Measurements from ENCODE around the gene GSE1. TPM values are rescaled to one million over a fixed set of nuclear protein-coding genes. Genes with fewer than 3 reads are reported as not detected.
A peak's percentile ranks its signal among the peaks of the same experiment; 100 is the strongest.

The GSE1 gene
- total RNA-seq, 1 experiment from 2014 or later, result 38.4 TPM

- TF ChIP-seq EZH2phosphoT487 (IDR thresholded peaks at IDR 0.05; ENCODE audit: borderline replicate concordance, low read length) (no peak), EZH2 (IDR thresholded peaks at IDR 0.05; ENCODE audit: low read length, unreplicated experiment) (no peak)
- TF ChIP-seq, protein P1, sequence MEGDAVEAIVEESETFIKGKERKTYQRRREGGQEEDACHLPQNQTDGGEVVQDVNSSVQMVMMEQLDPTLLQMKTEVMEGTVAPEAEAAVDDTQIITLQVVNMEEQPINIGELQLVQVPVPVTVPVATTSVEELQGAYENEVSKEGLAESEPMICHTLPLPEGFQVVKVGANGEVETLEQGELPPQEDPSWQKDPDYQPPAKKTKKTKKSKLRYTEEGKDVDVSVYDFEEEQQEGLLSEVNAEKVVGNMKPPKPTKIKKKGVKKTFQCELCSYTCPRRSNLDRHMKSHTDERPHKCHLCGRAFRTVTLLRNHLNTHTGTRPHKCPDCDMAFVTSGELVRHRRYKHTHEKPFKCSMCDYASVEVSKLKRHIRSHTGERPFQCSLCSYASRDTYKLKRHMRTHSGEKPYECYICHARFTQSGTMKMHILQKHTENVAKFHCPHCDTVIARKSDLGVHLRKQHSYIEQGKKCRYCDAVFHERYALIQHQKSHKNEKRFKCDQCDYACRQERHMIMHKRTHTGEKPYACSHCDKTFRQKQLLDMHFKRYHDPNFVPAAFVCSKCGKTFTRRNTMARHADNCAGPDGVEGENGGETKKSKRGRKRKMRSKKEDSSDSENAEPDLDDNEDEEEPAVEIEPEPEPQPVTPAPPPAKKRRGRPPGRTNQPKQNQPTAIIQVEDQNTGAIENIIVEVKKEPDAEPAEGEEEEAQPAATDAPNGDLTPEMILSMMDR (conservative IDR thresholded peaks at IDR 0.05; ENCODE audit: low read depth, low read length), result peak; percentile 36; the same call in 1 of the 2 replicates
- Histone ChIP-seq H3K27me3 (ENCODE audit: low read length) (no peaks in the 10 kb centered on the region), H3K4me3 (ENCODE audit: low read length) (no peak overlapping the region), H3K9me2 (replicated peaks; ENCODE audit: low read length) (no peaks in the 10 kb centered on the region), H2AFZ (ENCODE audit: low read length) (no peak overlapping the region), H3K9ac (ENCODE audit: low read length) (no peak overlapping the region), H3F3A (ENCODE audit: low read length, unreplicated experiment) (no peaks in the 10 kb centered on the region), H3K27ac (ENCODE audit: low read length) (no peak overlapping the region), H3K4me1 (ENCODE audit: insufficient read depth, low read length) (no peaks in the 10 kb centered on the region), H3K36me3 (ENCODE audit: low read depth, low read length) (peaks cover 9% of the 10 kb centered on the region; the same call in 1 of the 2 replicates), H3K4me2 (ENCODE audit: low read length) (no peak overlapping the region), H4K20me1 (ENCODE audit: low read length) (no peaks in the 10 kb centered on the region; the same call in 1 of the 2 replicates), H3K9me3 (ENCODE audit: low read length) (no peaks in the 10 kb centered on the region), H3K79me2 (ENCODE audit: low read length) (peaks cover 84% of the 10 kb centered on the region)
- ATAC-seq (no peak), DNase-seq (no peak)
- intact Hi-C loops (cut with micrococcal nuclease), result no loop called here
- POLR2A ChIA-PET (ENCODE audit: unreplicated experiment), result no interaction called here
- no TSS peak for BruUV-seq (replicated peaks)
- CTCF ChIA-PET, result no interaction called here
Measured at GRCh38 chr16:85631802-85632393, 18.8 kb downstream of the GSE1 start.

- Histone ChIP-seq H3F3A (ENCODE audit: low read length, unreplicated experiment) (no peaks in the 10 kb centered on the region), H3K27ac (ENCODE audit: low read length) (no peak overlapping the region), H3K36me3 (ENCODE audit: low read depth, low read length) (peaks cover 9% of the 10 kb centered on the region; the same call in 1 of the 2 replicates), H3K9me3 (ENCODE audit: low read length) (no peaks in the 10 kb centered on the region), H3K9ac (ENCODE audit: low read length) (no peak overlapping the region), H4K20me1 (ENCODE audit: low read length) (no peaks in the 10 kb centered on the region; the same call in 1 of the 2 replicates), H3K27me3 (ENCODE audit: low read length) (no peaks in the 10 kb centered on the region), H3K79me2 (ENCODE audit: low read length) (peaks cover 75% of the 10 kb centered on the region), H2AFZ (ENCODE audit: low read length) (no peak overlapping the region), H3K4me3 (ENCODE audit: low read length) (no peak overlapping the region), H3K9me2 (replicated peaks; ENCODE audit: low read length) (no peaks in the 10 kb centered on the region), H3K4me2 (ENCODE audit: low read length) (no peak overlapping the region), H3K4me1 (ENCODE audit: insufficient read depth, low read length) (no peaks in the 10 kb centered on the region)
- intact Hi-C loops (cut with micrococcal nuclease), result no loop called here
- DNase-seq (no peak), ATAC-seq (no peak)
- ChIA-PET POLR2A (ENCODE audit: unreplicated experiment) (no interaction called here), CTCF (no interaction called here)
- no TSS peak for BruUV-seq (replicated peaks)
- TF ChIP-seq, protein P1 (conservative IDR thresholded peaks at IDR 0.05; ENCODE audit: low read depth, low read length), result no peak
- no peak for TF ChIP-seq EZH2phosphoT487 (IDR thresholded peaks at IDR 0.05; ENCODE audit: borderline replicate concordance, low read length)
Measured at GRCh38 chr16:85632709-85633437, 19.8 kb downstream of the GSE1 start.

- H3K27ac ChIP-seq (ENCODE audit: low read length), result no peak overlapping the region
- H2AFZ ChIP-seq (ENCODE audit: low read length), result no peak overlapping the region
- peaks cover 9% of the 10 kb centered on the region; the same call in 1 of the 2 replicates for H3K36me3 ChIP-seq (ENCODE audit: low read depth, low read length)
- no TSS peak for BruUV-seq (replicated peaks)
- TF ChIP-seq, protein P1 (conservative IDR thresholded peaks at IDR 0.05; ENCODE audit: low read depth, low read length), result no peak
- peaks cover 74% of the 10 kb centered on the region for H3K79me2 ChIP-seq (ENCODE audit: low read length)
- H3K9ac ChIP-seq (ENCODE audit: low read length), result no peak overlapping the region
- H3K9me2 ChIP-seq (replicated peaks; ENCODE audit: low read length), result no peaks in the 10 kb centered on the region
- intact Hi-C loops (cut with micrococcal nuclease), result no loop called here
- no peak overlapping the region for H3K4me3 ChIP-seq (ENCODE audit: low read length)
- DNase-seq, result no peak
- CTCF ChIA-PET, result no interaction called here
- no peak for ATAC-seq
- H3K4me2 ChIP-seq (ENCODE audit: low read length), result no peak overlapping the region
- H3F3A ChIP-seq (ENCODE audit: low read length, unreplicated experiment), result no peaks in the 10 kb centered on the region
- H3K9me3 ChIP-seq (ENCODE audit: low read length), result no peaks in the 10 kb centered on the region
- no peaks in the 10 kb centered on the region; the same call in 1 of the 2 replicates for H4K20me1 ChIP-seq (ENCODE audit: low read length)
- H3K27me3 ChIP-seq (ENCODE audit: low read length), result no peaks in the 10 kb centered on the region
- H3K4me1 ChIP-seq (ENCODE audit: insufficient read depth, low read length), result no peaks in the 10 kb centered on the region
- POLR2A ChIA-PET (ENCODE audit: unreplicated experiment), result no interaction called here
Measured at GRCh38 chr16:85633438-85633743, 20.3 kb downstream of the GSE1 start.

Data from PC-3 (cell line).